Anterior cingulate cortex (tissue), 58 donors: Measurements from ENCODE around the gene CRELD2.

Source experiments
- DNase-seq, 58 donors: peaks; one replicate each; lab custom pipeline; 2025; lab: John Stamatoyannopoulos, UW

The CRELD2 gene

DNA sequence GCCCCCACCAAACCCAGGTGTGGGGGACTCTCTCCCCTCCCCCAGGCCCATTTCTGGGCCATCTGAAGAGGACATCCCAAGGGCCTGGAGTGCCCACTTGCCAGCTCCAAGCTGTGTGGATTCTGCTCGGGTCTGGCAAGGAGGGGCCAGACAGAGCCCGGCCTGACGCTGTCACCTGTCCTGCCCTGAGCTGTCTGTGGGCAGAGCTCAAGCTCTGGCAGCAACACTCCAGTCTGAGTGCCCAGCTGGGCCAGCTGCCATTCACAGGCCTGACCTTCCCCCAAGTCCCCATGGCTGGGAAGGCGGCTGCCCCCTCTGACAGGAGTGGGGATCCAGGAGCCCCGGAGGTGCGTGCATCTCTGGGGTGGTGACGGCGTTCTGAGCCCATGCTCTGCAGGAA lies 35.9 kb downstream of the CRELD2 start:
- peak in 4 of 58 donors; percentile 24 to 38 (median 28) for DNase-seq

DNA sequence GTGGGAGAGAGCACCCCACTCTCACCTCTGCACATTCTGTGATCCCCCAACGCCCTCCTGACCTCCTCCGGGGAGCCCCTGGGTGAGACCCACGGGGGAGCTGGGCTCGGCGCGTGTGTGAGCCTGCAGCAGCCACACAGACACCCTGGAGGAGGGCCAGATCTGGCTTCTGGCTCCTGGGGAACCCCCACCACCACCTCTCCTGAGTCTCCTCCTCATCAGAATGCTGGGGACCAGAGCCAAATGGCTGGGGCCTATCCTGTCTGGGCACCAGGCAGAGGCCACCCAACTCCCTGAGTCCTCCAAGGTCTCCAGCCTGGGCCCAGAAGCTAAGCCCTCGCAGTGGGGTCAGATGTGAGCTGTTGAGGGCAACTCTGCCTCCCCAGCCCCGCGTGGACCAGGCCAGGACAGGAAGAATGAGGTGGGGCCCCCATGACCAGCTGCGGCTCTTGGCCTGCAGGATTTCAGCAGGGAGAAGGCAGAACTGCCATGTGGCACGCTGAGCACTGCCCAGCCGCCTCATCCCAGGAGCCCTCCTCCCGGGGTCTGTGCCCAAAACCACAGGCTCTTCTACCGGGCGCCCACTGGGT lies 36.7 kb downstream of the CRELD2 start:
- no peak for DNase-seq

DNA sequence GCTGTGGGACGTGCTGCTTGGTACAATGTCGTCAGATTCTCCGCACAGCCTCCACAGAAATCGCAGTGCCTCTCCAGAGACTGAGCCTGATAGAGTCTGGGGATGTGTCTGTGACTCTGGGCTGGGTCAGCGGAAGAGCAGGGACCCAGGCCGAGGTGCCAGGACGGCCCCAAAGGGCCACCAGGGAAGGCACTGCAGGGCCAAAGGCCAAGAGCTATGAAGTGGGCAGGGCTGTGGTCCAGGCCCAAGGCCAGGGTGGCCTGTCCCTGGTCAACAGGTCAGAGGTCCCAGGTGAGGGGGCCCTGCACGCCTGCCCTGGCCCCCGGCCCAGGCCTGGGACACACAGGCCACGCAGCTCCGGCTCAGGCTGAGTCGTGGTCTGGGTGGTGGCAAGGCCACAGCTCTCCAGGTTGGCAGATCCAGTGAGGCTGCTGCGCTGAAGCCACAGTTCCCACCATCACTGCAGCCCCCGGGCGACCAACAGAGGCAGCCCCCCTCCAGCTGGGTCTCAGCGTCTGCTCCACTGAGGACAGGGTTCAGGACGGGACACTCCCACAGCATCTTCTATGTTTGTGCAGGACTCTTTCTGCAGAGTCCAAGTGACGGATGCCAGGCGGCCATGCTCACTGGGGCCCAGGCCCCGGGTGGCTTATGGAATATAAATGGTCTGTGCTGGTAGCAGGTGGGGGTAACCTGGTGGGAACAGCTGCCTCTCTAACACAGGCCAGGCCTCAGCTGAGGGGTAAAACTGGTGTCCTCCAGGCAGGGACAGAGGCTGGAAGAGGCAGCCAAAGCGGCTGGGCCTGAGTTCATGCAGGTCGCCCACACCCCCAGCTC lies 37.4 kb downstream of the CRELD2 start:
- no peak for DNase-seq

DNA sequence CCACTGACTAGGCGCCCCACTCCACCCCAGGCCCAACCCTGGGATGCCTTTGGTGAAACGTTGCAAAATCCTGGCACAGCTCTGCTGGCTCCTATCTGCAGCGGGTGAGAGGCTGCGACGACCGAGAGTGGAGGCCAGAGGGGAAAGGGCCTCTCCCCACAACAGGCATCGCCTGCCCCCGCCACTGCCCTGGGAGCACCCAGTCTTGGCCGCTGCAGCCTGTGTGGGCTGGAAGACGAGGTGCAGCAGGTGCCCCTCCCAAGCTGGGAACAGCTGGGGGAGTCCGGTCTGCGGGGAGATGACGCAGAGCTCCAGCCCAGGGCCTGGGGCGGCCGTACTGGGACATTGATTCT lies 38.0 kb downstream of the CRELD2 start:
- DNase-seq, result no peak

DNA sequence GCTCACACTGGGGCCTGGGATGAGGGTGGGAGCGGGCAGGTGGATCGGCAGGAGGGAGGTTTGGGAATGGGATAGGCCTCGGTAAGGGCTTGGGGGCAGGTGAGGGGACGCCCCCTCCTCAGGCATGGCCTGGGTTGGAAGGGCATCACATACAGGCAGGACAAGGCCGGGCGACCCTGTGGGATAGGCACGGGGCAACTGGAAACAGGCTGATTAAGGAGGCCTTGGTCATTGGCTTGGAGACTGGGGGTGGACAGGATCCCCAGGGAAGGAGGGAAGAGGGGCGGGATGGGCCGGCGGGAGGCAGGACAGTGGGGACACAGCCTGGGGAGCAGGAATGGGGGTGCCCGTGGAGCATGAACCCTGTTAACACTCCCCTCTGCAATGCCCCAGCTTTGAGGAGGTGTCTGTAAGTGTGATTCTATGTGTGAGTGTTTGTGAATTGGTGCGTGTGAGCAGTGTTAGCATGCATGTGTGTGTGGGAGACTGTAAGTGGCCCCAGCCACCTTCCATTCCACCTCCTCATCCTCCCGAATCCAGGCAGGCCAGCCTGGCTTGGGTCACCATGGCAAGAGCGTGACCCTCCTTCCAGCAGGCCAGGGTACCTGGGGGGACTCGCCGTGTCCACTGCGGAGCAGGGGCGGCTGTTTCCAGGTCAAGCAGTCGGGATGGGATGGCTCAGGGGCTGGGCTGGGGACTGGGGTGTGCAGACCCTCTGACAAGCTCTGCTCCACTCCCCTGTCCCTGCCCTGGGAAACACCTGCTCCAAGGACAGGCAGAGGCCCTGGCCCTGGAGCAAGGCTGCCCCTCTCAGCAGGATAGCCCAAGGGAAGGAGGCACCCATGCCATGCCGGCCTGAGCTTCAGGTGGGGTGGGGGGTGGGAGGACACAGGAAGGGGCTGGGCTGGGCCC lies 38.7 kb downstream of the CRELD2 start:
- no peak for DNase-seq

DNA sequence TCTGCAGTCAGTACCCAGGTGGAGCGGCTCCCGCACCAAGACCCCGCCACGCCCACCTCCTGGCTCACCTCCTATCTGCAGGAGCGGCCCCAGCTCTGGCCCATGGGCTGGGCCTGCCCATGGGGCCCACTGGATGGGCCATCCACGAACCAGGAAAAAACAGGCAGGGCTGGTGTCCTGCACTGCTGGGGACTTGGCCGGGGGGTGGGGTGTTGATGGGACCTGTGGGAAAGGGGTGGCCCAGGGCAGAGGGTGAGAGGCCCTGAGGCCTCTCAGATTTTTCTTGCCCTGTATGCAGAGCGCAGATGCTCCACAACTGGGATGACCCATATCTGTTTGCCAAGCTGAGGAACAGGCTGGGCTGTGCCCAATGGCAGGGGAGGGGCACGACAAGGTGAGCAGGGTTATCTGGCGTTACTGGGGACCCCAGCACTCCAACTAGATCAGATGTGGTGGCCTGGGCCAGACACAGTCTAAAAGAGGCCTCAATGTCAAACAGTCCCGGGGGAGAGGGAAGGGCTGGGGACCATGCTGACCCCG lies 39.5 kb downstream of the CRELD2 start:
- no peak for DNase-seq

DNA sequence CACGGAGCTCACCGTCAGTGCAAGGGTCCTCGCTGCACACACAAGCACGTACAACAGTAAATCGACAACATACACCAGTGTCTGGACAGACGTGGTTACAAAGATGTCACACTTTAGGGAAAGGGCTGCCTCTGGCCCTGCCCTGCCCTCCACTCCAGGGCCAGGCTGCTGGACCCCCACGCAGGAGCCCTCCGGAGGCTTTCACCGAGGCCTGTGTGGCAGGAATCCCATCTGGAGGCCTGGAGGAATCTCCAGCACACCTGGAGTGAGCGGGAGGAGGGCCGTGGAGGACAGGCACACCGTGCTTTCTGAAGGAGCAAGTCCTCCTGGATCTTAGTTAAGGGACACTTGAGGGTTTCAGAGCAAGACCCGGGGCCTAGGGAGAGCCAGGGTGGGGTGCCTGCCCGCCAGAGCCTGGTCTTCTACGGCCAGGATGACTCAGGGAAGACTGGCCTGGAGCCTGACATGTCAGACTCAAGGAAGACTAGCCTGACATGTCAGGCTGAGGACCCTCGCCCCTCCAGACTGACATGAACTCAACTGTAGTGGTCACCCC lies 40.0 kb downstream of the CRELD2 start:
- DNase-seq, result no peak

DNA sequence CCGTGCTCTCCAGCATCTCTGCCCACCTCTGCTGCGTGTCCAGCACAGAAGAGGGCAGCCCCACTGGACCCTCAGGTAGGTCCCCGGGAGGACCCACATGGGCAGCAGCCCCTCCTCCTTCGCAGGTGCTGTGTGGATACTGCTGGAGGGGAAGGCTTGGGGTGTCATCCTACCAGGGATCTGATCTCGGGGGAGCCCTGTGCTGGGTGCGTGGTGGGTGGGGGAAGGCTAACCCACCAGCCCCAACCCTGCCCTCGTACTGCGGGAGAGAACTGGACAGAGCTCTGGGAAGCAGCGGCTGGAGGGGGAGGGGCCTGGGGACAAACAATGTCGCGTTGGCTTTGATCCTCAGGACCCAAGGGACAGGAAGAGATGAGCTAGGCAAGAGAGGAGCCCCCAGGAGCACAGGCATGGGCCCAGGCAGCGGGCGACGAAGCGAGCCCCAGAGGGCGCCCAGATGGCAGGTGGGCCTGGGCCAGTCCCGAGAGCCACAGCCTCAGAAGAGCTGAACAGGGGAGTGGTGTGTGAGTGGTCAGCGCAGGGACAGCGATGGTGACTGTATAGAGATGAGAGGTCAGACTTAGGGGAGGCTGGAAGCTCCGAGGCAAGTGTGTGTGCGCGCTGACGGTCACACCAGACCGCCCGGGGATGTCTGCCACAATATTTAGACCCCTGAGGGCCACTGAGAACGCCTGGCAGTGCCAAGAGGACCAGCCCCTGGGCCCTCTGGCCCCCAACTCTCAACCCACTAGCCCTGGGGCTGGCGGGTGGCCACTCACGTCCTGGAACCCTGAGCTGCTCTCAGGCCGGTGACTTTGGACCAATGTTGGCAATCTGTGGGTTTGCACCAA lies 40.7 kb downstream of the CRELD2 start:
- DNase-seq, result no peak

DNA sequence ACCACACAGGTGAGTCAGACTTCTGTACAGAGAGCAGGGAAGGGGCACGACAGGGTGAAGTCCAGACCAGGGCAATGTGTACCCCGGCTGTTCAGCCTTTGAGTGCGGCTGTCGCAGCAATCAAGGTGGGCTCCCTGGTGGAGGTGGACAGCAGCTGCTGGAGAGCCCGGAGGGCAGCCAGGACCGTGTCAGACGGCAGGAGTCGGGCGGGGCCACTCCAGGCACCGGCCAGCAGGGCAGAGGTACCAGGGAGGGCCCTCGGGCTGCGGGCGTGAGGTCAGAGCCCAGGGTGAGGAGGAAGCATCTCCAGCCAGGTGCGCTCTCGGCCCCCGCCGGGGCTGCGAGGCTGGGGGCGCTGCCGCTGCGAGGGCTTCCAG lies 41.3 kb downstream of the CRELD2 start:
- peak in 2 of 58 donors; percentile 58 to 79 for DNase-seq

DNA sequence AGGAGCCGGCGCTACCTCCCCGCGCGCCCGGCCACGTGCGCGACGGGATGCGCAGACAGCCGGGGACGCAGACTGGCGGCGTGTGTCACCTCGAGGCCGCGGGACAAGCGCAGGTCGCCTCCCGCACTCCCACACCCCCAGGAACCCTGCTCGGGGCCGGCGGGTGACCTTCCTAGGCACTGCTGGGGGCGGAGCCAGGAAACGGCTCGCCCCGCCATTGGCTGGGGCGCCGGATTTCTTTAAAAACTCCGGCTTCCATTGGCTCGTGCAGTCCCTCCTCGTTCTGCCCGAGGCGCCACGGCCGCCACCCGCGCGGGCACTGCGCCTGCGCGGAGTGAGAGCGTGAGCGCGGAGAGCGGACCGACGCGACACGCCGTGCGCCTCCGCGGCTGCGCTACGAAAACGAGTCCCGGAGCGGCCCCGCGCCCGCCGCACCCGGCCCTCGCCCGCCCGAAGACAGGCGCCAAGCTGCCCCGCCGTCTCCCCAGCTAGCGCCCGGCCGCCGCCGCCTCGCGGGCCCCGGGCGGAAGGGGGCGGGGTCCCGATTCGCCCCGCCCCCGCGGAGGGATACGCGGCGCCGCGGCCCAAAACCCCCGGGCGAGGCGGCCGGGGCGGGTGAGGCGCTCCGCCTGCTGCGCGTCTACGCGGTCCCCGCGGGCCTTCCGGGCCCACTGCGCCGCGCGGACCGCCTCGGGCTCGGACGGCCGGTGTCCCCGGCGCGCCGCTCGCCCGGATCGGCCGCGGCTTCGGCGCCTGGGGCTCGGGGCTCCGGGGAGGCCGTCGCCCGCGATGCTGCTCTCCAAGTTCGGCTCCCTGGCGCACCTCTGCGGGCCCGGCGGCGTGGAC lies 41.9 kb downstream of the CRELD2 start, which contains the start of gene PIM3:
TSS of gene PIM3 (plus strand) at position 614 of the 846 bp plus-strand sequence. CDS start at position 790, 176 bp downstream.
- DNase-seq, result peak; percentile 57 to 96 (median 91)

DNA sequence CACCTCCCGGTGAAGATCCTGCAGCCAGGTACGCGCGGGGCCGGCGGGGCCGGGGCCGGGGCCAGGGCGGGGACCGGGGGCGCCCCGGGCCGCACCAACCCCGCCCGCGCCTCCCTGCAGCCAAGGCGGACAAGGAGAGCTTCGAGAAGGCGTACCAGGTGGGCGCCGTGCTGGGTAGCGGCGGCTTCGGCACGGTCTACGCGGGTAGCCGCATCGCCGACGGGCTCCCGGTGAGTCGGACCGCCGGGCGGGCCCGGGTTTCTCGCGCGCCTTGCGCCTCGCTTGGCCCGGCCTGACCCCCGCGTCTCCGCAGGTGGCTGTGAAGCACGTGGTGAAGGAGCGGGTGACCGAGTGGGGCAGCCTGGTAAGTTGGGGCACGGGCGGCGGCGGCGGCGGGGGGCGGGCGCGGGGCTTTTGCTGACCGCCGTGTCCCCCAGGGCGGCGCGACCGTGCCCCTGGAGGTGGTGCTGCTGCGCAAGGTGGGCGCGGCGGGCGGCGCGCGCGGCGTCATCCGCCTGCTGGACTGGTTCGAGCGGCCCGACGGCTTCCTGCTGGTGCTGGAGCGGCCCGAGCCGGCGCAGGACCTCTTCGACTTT lies 42.7 kb downstream of the CRELD2 start:
- DNase-seq, result peak in 1 of 58 donors; percentile 56

DNA sequence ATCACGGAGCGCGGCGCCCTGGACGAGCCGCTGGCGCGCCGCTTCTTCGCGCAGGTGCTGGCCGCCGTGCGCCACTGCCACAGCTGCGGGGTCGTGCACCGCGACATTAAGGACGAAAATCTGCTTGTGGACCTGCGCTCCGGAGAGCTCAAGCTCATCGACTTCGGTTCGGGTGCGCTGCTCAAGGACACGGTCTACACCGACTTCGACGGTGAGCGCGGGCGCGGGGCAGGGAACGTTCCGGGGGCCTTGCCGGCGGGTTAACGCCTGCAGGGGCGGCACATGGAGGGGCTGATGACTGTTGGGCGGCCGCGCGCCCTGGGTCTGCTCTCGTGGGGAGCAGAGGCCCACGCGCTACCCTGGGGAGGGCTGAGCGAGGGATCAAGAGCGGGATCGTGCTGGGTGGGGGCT lies 43.2 kb downstream of the CRELD2 start:
- no peak for DNase-seq

DNA sequence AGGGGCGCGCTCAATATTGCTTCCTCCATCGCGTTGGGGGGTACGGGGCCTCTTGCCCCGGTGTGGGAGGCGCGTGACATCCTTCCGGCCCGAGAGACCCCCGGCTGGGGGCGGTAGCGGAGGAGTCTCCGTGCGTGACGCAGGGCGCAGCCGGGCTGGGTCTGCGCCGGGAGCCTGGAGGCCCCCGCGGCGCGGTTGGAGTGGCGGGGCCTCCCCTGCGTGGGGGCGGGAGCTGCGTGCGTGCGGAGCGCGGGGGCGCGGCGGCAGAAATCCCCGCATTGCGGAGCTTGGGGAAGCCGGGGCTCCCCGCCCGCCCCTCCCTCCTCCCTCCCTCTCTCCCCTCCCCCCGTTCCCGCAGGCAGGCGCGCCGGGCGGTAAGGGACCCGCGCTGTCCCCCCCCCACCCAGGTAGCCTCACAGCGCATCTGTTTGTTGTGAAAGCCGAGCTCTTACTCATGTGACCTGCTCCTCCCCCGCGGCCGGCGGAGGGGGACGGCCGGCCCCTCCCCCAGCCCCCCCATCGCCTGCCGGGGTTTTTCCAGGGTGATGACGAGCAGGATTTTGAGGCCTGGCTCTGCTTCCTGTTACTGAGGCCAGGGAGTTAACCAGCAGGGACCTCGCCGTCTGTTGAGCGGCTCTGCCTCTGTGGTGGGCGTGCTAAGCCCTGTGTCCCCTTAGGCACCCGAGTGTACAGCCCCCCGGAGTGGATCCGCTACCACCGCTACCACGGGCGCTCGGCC lies 43.7 kb downstream of the CRELD2 start:
- DNase-seq, result peak in 51 of 58 donors; percentile 26 to 85 (median 63)

DNA sequence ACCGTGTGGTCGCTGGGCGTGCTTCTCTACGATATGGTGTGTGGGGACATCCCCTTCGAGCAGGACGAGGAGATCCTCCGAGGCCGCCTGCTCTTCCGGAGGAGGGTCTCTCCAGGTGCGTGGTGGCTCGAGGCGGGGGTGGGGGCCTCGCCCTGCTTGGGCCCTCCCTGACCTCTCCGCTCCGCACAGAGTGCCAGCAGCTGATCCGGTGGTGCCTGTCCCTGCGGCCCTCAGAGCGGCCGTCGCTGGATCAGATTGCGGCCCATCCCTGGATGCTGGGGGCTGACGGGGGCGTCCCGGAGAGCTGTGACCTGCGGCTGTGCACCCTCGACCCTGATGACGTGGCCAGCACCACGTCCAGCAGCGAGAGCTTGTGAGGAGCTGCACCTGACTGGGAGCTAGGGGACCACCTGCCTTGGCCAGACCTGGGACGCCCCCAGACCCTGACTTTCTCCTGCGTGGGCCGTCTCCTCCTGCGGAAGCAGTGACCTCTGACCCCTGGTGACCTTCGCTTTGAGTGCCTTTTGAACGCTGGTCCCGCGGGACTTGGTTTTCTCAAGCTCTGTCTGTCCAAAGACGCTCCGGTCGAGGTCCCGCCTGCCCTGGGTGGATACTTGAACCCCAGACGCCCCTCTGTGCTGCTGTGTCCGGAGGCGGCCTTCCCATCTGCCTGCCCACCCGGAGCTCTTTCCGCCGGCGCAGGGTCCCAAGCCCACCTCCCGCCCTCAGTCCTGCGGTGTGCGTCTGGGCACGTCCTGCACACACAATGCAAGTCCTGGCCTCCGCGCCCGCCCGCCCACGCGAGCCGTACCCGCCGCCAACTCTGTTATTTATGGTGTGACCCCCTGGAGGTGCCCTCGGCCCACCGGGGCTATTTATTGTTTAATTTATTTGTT lies 44.6 kb downstream of the CRELD2 start:
- no peak for DNase-seq

DNA sequence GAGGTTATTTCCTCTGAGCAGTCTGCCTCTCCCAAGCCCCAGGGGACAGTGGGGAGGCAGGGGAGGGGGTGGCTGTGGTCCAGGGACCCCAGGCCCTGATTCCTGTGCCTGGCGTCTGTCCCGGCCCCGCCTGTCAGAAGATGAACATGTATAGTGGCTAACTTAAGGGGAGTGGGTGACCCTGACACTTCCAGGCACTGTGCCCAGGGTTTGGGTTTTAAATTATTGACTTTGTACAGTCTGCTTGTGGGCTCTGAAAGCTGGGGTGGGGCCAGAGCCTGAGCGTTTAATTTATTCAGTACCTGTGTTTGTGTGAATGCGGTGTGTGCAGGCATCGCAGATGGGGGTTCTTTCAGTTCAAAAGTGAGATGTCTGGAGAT lies 45.2 kb downstream of the CRELD2 start:
- DNase-seq, result no peak
